ENCODE measurements around the gene NRIP3.
A peak's percentile ranks its signal among the peaks of the same experiment; 100 is the strongest.

The NRIP3 gene

DNA sequence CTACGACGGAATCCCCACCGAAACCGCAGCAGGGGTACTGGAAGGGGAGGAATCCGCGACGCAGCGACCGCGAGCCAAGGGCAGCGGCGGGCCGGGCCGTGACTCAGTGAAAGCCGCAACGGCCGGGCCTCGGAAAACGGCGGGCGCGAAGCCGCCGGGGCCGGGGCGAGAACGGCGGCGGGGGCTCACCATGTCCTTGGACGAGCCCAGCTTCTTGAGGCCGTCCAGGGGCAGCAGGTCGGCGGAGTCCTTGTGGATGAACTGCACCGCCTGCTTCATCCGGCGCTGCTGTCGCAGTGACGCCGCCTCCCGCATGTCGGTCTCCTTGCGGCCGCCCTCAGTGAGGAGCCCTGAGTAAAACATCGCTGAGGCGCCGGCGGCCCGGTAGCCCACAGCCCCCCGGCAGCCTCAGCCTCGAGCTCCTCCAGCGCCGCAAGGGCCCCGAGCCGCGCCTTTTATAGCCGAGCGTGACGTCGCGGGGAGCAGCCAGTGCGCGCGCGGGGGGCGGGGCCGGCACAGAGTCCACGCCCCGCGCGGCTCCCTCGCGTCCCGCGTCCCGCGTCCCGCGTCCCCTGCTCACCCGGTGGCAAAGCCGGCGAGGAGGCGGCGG, at the start of gene NRIP3:
Gene NRIP3 (minus strand): TSS at position 429 of the 610 bp plus-strand sequence. CDS start 66 bp downstream, at position 363.
- peak; percentile 60 for DNase-seq

DNA sequence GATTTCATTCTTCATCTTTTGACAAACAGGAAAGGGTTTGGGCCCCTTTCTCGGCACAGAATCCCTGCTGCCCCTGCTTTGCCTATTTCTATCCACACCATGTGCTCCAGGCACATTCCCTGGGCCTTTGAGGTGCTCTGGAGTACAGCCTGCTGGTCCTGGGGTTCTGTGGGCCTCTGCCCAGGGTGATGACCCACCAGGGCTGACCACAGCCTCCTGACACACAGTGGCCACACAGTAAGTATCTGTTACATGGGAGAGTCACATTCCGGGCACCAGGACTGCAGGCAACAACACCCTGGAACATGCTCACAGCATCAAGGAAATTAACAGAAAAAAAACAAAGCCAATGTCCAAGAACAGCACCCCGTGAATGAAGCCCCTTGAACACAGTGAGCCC, 48.5 kb upstream of the NRIP3 start:
- DNase-seq = no peak

DNA sequence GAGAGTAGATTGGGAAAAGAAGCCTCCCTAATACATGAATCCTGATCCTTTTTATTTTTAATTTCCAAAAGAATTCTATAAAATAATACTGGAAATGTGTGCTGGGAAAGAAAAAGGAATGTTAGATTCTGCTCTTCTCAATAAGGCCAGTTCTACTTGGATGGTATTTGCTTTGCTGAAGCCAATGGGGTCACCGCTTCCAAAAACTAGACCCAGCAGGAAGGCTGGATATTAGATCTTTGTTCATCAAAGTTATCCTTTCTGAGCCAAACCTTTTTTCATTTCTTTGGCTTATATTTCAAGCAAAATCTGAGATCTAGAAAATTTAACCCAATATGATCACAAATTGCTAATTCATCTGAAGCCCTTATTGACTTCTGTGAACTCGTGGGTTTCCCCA, 46.2 kb upstream of the NRIP3 start:
- DNase-seq = no peak

DNA sequence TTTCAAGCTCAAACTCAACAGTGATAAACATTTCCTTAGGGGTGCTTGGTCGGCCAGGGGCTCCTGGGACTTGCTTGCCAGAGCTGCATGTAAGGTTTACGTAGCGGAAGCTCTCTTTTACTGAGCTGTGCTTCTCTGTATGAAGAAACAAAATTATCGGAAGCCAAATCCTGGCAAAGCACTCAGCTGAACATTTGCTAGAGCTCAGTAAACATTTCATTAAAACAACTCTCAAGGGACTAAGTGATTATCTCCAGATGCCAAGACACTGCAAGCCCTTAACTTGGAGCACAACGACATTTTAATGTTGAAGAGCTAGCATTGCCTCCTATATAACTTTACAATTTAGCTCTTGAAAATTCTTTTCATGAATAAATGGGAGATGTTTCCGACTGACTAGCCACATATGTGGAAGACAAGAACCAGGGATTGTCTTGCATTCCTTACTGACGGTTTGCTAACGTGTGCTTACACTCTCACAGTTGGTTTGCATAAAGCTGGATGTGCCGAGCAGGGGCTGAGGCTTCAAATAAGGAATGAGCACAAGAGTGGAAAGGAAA, 44.2 kb upstream of the NRIP3 start:
- no peak for DNase-seq

DNA sequence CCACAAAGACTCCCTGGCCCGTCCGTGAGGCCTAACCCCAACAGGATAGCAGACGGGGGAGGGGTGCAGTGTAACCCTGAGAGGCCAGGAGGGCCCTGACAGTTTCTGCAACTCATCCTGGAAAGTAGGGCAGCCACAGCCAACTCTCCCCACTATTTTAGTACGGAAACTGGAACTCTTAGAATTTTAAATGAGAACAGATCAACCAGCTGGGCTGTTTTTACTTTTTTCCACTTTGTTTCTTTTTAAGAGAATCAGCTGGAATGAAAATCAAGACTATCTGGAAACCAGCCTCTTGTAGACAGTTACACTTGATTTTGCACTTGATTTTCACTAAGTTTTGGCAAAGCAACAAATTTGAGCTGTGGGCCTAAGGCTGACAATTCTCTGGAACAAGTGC, 42.7 kb upstream of the NRIP3 start:
- no peak for DNase-seq

DNA sequence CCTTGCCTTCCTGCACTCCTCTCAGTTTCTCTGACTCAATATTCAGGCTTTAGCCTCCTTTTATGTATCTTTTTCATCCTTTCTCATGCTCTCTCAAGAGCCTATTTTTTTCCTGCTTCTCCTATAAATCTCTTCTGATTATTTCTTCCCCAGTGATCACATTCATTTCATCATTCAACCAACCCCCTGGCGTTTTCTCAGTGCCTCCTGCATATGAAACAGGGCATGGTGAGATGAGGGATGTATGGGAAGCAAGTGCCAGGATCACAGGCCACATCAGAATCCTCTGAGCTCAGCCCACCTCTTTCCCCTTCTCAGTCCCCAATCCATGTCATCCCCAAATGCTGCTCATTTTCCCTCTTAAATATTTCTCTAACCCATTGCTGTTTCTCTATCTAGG, 38.7 kb upstream of the NRIP3 start:
- DNase-seq = no peak

DNA sequence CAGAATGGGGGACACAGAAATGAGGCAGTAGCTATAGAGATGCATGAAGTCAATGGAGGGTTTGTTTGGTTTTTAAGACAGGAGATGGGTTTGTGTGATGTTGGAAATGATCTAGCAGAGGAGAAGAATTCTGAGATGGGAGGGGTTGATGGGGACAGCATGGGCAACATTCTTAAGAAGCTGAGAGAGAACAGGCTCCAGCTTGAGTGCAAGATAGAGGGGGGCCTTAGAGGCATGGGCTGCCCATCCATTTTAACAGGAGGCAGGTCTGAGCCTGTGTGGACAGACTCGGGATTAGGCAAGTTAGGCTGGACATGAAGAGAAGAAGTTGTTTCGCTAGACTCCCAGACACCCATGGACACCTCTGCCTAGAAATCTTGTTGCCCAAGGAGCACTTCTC, 37.9 kb upstream of the NRIP3 start:
- no peak for DNase-seq

DNA sequence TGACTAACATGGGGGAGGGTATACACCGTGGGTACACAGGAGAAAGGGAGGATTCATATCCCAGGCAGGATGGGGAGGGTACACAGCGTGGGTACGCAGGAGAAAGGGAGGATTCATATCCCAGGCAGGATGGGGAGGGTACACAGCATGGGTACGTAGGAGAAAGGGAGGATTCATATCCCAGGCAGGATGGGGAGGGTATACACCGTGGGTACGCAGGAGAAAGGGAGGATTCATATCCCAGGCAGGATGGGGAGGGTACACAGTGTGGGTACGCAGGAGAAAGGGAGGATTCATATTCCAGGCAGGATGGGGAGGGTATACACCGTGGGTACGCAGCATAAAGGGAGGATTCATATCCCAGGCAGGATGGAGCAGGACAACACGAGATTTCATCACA, 36.6 kb upstream of the NRIP3 start:
- DNase-seq = no peak

DNA sequence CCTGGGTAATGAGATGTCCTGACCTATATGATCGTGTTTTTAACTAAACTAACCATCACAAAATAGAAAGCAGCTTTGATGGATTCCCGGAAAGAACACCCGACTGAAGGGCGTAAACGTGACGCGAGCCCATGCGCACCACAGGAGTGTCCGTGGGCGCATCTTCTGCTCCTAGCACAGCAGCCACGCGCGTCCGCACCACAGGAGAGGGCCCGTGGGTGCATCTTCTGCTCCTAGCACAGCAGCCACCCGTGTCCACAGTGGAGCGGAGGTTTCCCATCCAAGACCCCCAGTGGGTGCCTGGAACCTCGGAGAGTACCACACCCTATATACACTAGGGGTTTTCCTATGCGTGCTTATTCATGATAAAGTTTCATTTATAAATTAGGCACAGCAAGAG, 36.1 kb upstream of the NRIP3 start:
- DNase-seq = no peak

DNA sequence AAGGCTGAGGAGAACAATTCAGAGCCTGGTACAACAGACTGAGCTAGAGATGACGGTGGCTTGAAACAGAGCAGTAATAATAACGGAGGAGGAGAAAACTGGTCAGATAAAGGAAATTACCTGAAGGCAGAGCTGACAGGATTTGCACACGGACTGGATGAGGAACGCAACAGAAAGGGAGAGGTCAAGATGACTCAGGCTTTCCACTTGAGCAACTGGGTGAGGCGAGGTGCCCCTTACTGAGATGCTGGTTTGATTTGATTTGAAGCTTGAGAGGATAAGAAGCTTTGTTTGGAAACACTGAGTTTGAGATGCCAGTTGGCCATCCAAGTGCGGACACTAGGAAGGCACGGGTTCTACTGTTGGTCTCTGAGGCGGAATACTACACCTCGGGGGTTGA, 35.4 kb upstream of the NRIP3 start:
- DNase-seq = no peak

DNA sequence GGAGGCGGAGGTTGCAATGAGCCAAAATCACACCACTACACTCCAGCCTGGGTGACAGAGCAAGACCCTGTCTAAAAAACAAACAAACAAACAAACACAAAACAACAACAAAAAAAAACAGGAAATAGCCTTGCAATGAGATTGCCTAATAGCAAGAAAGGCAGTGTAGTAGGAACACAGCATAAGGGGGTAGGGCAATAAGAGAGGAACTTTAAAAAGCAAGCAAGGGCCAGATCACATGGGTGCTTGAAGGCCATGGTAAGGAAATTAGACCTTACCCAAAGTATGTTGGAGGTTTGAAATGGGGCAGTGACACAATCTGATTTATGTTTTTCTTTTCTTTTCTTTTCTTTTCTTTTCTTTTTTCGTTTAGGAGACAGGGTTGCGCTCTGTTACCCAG, 34.7 kb upstream of the NRIP3 start:
- no peak for DNase-seq

DNA sequence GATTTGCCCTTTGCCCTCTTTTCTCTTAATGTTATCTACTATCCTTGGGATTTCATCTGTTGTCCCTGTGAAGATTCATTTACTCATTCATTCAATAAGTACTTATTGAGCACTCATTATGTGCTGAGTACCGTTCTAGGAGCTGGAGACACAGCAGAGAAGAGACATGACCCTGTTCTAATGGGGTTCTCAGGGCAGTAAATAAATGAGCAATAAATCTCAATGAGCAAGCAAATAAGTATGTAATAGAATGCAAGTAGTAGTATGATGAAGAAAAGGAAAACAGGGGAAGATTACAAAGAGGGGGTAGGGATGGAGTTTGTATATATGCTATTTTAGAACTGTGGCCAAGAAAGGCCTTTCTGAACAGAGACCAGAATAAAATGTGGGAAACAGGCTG, 34.2 kb upstream of the NRIP3 start:
- no peak for DNase-seq

DNA sequence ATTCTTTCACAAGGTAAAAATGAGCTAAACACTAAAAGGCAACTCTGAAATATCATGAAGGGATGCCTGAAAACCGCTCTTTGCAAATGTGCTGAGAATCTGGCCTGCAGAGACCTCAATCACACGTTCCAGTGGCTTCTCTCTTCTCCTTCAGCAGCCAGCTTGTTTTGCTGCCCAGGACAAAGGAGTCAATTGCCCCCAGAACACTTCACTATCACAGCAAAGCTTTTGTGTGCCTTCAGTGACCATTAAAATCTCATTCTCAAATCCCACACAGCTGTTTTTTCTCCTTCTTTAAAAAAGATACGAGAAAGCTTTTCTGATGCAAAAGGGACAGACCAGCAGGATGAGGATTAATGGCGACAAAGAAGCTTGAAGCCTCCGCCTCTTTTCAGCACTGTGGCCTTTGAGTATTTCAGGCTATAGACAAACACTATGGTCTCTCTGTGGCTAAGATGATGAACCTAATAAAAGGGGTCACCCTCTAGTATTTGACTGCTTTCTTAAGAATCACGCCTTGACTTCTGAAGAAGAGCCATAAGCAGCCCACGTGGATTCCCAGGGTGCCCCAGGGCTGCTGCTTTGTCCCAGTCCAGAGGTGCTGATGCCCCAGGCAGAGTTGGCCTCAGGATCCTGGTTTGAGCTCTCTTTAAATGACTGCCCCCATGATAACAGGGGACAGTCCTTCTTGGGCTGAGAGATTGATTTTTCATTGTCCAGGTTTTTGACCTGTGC, 33.4 kb upstream of the NRIP3 start:
- DNase-seq = no peak

DNA sequence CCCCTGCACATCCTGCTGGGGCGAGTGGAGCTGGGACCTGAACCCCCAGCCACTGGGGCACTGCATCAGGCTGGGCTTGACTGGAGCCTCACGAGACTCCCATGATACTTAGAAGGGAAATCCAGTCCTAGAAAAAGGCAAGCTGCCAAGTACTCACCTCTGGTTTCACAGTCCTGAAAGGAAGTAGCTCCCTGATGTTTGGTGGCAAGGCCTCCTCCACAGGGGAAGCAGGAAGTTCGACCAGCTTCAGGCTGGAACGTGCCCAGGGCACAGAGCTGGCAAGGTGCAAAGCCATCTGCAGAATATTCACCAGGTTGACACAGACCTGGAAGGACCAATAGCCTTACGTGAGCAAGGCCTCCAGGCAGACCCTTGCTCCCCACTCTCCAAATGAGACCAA, 26.8 kb upstream of the NRIP3 start:
- DNase-seq = no peak

DNA sequence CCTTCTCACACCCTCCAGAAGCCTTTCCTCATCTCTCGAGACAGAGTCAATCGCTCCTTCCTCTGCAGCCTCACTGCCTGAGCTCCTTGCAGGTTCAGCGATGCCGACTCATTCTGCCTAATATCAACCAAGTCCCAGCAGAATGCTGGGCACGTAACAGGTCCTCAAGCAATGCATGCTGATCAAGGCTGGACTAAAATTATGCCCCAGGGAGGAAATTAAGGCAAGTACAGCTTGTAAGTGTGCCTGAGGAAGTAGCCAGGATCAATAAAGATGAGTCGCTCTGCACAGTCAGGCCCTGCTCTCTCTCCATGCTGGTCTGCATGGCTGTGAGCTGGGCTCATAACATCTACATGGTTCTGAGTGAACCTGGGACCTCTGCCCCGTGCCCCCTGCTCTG, 25.6 kb upstream of the NRIP3 start:
- no peak for DNase-seq

DNA sequence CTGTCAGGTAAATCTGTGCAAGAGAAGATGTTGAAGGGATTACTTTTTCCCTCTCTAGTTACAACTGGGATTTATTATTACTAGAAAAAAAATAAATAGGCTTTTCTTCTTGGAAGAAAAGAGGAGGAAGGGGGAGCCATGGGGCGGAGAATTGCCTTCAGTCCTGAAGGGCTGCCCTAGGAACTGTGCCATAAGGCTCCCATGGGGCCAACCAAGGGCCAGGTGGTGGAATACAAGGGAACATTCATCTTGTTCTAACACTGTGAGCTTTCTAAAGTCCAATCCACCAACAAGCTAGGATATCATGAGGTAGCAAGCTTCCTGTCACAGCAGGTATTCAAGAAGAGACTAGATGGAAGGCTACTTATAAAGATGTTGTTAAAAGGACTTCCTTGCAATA, 24.8 kb upstream of the NRIP3 start:
- DNase-seq = no peak

DNA sequence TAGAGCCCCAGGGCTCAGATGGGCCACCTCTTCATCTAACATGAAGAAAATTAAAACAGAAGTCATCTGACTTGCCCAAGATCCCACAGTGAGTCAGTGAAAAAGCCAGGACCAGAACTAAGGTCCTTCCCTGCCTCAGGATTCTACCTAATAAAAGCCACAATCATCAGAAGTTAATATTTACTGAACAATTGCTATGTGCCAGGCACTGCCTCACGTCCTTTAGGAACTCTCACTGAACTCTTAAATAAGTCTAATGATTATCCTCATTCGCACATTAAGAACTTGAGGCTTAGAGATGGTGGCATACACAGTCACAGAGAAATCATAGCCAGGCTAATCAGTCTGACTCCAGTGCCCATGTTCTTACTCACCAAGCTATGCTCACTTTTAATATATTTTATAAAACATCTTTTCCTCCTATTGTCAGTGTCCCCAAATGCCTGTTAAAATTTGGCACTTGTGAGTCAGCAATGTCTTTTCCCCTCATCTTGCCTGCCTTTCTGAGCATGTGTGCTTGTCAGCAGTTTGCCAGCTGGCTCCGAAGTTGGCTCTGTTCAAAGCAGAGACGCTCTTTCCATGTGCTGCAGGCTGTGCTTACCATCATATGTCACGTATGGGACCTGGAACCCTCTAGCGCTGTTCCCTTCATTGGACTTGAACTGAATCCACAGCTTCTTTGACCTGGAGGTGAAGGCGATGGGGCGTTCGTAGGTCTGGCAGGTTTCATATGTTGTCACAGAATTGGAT, 21.5 kb upstream of the NRIP3 start:
- DNase-seq = no peak

DNA sequence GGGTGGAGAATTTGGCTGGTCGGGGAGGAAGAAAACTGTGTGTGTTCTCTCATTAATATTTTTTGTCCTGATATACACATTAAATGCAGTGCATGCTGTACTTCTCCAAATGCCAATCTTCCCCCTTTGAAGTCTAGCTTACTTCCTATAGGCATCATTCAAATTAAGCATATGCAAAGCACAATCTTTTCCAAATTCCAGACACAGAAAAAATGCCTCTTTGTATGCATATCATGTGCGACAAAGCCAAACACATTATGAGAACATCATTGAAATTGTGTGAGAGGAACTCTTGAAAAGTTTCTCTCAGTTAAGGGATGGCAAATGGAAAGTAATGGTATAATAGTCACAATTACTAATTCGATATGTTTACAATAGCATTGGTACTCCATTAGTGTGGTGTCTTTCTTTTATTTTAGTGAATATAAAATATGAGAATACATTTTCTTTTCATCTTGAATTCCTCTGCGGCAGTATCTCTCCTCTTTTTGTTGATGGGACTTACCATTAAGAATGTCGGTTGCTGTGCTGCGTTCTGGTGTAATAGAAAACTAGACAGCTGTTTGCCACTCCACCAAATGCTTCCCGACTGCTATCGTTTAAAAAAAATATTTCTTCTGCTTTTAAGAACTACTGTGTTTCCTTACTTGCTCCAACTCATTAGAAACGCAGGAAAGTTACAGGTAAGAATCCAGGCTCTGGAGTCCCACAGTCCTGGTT, 19.3 kb upstream of the NRIP3 start:
- DNase-seq = no peak

DNA sequence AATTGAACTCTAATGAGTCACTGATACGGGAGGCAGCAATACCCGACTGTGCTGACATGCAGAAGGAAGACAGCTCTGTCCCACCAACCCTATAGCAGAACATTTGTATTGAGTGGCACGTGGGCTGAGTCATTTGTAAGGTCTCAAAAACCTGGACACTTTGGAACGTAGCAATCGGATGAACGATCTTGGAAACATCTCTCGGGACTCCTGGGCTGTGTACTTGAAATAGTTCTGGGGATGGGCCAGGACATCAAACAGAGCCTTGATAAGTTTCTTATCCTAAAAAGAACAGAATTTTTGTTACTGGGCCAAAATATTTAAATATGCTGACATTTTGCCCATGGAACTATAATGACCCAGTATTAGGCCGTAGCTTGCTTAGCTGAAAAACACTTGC, 17.1 kb upstream of the NRIP3 start:
- no peak for DNase-seq

DNA sequence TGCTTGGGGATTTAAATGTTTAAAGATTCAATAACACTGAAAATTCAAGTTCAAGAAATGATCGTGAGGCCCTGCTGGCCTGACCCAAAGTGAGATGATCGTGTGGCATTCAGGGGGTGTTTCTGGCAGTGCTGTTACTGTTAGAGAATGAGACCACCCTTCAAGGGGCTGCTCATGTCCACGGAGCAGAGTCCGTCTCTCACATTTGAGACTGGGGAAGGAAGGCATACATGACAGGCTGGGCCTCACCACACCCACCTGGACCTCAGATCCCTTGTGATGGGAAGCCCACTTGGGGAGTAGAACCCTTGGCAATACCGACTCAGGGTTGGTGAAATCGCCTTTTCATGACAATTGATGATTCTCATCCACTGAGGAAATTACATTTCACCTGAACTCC, 16.1 kb upstream of the NRIP3 start:
- DNase-seq = no peak

DNA sequence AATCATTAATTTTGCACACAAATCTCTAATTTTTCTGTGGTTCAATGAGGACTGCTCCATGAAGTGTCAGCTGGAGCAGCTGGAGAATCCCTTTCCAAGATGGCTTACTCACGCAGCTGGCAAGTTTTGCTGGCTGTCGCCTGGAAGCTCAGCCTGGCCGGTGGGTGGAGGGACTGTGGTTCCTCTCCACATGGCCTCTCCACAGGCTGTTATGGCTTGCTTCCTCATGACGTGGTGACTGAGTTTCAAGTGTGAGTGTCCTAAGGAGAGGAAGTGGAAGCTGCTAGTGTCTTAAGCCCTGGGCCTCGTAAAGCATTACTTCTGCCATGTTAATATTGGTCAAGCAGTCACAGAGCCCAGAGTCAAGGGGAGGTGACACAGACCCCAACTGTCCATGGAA, 14.0 kb upstream of the NRIP3 start:
- no peak for DNase-seq

DNA sequence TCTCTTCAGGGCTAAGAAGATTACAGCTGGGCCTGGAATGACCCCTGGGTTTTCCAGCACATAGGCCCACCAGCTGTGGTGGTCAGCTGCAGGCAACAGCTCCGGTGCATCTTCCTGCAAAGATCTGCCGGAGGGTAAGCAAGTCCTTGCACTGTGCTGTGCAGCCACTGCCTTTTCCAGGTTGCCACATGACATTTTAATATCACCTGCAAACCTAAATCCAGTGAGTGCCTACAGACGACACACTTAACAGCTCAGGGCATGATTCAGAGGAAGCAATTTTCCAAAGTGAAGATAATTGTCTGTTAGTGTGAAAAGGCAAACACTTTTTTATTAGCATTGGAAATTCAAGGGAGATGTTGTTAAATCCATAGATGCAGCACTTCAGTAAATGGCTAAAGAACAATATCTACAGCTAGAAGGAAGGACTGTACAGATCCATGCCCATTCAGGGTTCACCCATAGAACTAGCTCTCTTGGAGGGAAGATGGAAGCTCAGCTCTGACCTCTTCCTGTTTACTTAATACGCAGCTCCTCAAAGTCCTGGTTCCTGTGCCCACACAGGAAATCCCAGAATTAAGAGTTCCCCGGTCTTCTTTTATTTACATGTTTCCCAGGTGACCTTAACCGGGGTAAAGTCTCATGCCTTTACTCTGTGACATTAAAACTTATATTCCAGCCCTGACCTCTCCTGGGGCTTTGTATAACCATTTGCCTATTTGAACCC, 13.3 kb upstream of the NRIP3 start:
- no peak for DNase-seq

DNA sequence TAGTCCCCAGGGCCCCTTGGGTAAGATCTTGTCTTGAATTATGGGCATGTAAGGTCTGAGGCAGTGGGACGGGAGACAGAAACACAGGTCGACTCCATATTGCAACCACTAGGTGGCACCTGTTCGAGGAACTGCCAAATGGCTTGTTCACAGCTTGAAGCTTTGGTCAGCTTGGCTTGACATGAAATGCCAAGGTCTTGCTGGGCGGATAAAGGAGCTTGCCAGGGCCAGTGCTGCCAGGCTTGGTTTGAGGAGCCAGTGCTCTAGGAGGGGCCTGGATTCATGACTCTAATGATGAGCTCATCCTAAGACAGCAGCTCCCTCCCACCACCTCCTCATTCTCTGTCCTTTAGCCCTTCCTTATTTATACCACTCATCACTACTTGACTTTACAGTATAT, 11.9 kb upstream of the NRIP3 start:
- DNase-seq = peak; percentile 69
